NCI-H69 (cell line): ENCODE results near the gene FRMD4A.
A peak's percentile ranks its signal among the peaks of the same experiment; 100 is the strongest.

Experiments
- DNase-seq: peaks from one replicate; lab custom pipeline; 2025; lab: John Stamatoyannopoulos, UW

FRMD4A gene

DNA sequence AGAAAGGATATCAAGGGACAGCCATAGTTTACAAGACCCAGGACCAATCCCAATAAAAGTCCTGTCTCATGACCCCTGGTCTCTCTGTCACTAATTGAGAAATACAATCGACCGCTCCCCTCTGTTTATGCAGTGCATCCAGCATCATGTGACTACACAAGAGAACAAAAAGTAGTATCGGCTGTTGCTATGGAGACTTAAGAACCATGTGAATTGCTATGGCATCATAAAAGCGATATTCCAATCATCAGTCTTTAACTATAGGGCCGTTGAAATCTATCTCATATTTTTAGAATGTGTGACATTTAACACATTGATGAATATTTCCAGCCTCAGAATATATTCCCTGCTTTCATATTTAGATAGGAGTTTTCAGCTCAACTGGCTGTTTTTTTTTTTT, 139.3 kb downstream of the FRMD4A start:
- no peak for DNase-seq

DNA sequence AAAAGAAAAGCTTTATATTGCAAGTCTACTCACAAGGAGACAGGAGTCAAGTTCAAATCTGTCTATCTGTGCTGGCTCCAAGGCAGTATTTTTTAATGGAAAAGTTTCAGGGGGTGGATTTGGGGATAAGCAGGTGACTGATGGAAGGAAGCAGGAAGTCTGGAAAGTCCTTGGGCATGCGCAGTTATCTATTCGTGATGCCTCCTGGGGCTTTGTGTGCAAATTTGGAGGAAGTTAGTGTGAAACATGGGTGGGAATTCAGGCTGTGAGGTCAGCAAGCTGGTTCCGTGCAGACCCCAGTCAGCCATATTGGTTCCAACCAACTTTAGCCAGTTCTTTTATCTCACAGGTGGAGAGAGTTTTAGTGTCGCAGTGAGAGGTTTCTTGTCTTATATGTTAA, 140.0 kb downstream of the FRMD4A start:
- DNase-seq, result no peak

DNA sequence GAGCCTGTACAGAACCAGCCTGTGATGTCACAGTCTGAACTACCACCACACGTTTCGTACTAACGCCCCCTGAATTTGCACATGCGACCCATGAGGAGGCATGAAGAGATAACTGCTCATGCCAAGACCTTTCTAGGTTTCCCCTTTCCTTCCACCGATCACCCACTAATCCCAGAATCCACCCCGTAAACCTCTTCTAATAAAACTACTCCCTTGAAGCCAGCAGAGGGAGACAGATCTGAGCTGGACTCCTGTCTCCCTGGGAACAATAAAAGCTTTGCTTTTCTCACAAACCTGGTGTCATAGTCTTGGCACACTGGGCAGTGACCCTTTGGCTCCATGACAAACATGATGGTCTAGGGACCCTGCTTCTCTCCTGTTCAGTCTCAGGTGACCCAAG, 144.5 kb downstream of the FRMD4A start:
- DNase-seq, result peak; percentile 25

DNA sequence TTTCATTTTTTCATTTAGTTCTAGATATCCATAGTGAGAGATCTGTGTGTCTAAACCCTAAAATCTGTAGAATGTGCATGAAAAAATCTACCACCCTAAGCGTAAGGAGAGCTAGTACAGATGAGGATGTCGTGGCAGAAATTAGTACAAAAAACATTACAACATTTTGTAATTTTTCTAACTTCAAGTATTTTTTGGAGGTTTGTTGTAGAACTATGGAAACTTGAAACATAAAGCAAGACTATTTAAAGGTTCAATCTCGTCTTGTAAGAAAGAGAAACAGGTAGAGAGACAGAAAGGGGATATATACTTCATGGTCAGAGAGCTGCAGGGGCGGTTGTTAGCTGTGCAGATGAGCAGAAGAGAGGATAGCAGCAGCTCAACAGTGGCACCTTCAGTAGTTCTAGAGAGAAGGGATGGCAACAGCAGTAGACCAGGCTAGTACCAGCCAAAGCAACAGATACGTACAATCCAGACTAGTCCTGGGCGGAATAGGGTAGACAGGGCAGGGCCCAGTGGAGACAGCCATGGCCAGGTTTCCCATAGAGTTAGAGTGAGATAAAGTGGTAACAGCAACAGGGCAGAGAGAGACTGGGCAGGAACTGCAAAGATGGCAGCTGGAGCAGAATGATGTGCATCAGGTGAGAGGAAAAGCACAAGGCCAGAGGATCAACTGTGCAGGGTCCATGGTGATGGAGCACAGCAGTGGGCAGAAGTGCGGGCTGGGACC, 145.2 kb downstream of the FRMD4A start:
- peak; percentile 26 for DNase-seq

DNA sequence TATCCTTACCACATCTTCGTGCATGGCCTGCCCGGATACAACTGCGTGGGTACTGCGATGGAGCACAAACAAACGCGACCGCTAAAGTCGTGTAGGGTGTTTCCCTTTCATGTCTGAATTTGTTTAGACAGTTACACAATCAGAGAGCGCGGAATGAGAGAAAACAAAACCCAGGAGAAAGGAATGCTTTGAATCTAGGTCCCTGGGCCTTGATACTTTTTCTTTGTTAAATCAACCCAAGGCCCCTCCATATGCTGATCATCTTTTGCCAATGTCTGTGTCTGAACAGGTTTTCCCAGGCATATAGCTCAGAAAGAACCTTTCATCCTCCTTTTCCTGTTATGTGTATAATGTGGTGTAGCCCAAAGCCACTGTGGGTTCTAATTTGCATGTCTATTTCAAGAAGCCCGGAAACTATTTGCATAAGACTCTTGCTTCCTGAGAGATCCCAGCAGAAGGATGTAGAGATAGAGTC, 145.8 kb downstream of the FRMD4A start:
- peak; percentile 21 for DNase-seq

DNA sequence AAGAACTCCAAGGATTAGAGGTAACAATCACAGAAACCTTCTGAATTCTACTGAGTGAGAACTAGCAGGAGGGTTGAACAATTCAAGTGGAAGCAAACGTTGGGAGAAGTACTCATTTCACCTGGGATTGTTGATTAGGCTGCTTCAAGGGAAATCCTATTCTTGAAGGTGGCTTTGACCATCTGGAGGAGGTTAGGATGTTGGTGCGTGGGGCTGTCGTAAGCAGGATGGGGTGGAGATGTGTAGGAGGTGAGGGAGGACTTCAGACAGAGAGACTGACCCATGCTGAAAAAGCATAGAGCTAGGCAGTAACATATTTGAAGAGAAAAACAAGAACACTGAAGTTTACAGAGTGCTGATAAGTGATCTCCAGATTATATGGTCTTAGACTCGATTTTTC, 147.9 kb downstream of the FRMD4A start:
- no peak for DNase-seq

DNA sequence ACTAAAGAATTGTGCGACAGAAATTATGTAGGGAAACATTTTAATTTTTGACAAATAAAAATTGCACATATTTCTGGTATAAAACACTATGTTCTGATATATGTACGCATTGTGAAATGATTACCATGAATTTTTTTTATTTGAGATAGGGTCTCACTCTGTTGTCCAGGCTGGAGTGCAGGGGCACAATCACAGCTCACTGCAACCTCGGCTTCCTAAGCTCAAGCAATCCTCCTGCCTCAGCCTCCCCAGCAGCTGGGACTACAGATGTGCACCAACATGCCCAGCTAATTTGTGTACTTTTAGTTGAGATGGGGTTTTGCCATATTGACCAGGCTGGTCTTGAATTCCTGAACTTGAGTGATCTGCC, 149.2 kb downstream of the FRMD4A start:
- no peak for DNase-seq

DNA sequence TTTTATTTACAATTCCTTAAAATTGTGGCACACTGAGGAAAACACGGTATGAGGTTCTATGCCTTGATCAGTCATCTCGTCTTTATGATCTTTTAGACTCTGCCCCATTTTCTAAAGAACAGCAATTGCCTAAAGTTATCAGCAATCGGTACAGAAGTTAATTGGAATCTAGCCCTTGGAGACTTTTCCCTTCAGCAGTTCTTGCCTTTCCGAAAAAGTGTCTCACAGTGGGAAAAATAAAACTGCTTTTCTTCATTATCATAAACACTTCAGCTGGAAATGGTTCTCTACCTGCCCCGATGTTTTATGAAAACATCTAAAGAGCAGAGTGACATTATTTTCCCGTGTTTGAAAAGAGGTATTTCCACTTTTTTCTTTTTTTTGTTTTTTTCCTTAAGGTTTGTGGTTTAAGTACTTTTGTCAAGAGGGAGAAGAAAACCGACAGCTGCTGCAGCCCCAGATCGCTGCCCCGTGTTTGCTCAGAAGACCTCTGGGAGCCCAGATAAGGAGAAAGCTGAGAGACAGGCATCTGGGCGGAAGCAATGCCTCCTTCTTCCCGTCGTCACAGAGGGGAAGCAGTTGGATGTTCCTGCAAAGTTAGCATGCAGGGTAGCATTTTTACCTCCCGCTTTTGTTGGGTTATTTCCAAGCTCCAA, 149.7 kb downstream of the FRMD4A start:
- DNase-seq, result no peak

DNA sequence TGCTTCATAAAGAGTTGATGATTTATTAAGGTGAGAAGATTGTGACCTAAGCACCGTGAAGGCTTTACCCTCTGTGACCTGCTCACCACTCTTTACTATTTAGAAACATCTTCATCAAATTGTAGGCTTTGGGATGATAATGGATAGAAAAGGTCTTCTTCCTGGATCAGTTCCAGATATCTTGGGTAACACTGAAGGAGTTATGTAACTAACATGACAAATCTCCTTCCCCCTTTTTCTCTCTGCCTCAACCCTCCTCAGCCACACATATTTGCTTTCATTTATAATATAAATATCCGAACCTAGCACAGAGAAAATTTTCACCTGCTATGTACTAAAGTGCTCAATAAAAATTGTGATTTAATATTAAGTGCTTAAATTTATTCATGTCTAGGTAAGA, 151.5 kb downstream of the FRMD4A start:
- DNase-seq, result no peak

DNA sequence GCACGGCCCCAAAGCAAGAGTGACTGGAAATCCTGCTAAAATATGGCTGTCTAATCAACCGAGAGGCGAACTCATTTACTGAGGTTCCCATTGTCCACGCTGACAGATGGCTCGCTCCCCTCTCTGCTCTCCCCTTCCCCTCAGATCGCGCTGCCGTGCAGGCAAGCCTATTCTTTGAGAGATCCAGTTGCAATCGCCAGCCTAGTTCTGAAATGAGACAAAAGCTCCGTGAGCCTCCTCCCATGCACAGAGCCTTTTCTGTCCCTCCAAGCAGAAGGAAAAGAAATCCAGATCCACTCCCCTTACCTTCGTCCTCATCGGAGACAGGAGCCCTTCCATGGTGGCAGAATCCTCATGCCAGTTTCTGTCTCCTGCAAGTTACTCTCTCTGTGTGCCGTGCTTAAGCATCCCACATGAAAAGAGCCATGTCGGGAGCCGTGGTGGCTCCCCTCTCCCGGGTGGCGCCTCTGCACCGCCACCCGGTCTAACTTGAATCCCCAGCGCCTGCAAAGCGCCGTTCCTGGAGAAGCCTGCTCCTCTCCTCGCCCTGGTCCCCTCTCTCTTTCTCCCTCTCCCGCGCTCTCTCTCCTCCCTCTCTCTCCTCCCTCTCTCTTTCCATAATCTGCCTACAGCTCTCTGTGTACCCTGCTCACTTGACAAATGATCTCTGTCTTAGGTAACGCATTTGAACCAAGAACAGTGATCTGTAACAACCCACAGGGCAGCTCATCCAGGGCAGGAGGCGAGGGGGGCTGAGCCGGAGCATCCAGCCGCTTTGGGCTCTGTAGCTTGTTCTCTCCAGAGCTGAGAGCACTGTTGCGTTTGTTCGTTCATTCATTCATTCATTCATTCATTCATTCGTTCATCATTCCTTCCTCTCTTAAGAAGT, 156.8 kb downstream of the FRMD4A start:
- peak; percentile 82 for DNase-seq

DNA sequence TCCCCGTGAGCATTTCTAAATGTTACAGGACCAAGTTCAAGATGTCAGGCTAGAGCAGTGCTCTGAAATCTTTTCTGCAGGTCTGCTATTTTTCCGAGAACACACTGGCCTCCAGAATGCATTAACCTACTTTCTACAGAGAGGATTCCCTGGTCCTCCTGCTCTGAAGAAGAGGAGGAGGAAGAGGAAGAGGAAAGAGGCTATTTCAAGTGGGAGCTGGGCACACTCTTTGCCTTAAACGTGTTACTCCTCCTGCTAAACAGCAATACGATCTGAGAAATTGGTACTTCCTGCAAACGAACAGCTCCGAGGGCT, 157.4 kb downstream of the FRMD4A start:
- DNase-seq, result peak; percentile 62

DNA sequence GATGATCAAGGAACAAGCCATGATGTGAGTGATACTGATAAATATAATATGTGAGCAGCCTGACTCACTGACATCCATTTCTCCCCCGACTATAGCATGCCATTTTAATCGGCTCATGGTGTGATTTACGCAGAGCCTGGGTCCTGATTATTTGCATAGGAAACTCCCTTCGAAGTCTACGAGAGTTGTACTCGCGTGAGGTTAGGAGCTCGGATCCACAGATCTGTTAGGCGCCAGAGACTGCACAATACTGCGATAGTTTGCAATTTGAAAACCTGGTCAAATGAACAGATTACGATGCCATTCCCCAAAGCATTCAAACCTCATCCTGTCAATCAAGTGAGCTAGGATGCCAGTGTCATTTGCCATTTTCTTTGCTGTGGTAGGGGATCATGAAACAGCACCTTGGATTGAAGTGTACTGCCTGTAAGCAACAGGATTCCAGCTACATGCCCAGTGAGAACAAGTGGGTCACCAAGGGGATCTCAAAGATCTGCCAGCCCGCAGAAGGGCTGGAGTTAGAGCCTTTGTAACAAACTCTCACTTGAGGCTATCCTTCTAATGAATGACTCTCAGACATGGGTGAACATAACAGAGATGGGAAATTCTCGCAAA, 158.3 kb downstream of the FRMD4A start:
- peak; percentile 82 for DNase-seq

DNA sequence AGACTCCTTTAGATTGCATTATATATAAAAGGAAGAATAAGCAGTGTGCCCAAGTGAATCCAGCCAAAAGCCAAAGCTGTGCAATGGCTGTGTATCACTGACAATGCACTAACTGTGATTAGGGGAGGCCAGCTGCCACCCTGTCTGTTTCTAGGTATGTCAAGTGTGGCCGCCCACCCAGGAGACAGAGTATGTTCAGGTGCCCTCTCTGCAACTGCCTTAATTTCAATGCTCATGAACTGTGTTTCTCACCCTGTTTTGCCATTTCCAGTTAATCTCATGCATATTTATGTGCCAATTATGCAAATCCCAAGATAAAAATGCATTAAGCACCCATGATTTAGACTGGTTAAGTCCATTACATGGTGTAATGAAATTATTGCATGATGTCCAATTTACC, 159.4 kb downstream of the FRMD4A start:
- DNase-seq, result peak; percentile 75

DNA sequence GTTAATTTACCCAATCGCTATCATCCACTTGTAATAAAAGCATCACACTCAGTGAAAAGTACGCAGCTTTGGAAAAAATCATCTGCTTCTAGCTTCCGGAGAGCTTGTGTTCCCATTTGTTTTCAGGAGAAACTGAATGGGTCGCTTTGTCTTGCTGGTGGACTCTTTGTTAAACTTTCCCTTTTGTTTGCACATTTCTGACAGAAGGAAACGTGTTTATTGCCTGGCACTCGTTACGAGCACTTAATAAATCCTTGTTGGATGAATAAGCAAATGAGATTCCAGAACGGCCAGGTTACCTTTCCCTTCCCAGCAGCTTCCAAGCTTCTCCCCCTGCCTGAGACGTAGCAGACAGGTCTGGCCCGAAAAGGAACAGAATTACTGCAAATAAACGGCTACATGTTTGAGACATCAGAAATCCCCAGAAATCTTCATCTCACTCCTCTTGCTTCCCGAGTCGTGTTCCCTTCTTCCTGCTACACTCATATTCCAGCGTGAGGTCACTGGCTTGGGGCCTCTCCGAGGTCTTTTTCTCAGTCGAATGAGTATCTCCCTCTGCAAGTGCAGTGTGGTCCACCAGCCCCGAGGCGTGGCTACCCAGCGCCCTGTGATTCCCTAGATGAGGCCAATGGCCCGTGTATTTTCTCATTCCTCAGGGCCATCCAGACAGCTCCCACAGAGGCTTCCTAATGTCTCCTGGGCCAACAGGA, 167.2 kb downstream of the FRMD4A start:
- DNase-seq, result peak; percentile 64

DNA sequence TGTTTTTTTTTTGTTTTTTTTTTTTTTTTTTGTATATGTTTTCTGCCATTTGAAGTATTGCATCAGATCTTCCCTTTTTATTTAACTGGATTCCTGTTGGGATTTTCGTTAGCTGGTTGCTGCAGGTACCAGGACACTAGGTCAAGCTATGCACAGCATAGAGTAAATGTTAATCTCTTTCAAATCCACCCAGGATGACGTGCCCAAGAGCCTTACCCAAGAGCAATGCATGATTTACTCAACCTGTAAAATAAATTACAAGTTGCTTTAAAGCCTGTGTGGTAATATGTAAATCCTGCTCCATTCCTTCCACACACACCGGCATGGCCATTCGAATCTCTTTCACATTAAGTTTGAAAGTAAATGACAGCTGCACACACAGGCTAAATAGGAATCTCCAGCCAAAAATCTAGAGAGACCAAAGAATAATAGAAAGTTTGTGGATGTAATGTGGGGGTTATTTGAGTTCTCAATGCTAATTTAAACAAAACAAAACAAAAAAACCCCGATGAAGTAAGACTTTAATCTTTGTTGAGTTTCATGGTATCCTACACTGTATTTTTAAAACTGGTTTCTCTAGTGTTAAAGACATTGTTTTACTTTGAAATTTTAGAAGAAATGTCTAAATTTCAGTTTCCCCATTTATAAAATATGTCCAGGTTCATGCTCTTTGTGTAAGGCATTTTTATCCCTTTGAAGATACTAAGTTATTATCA, 167.9 kb downstream of the FRMD4A start:
- no peak for DNase-seq

DNA sequence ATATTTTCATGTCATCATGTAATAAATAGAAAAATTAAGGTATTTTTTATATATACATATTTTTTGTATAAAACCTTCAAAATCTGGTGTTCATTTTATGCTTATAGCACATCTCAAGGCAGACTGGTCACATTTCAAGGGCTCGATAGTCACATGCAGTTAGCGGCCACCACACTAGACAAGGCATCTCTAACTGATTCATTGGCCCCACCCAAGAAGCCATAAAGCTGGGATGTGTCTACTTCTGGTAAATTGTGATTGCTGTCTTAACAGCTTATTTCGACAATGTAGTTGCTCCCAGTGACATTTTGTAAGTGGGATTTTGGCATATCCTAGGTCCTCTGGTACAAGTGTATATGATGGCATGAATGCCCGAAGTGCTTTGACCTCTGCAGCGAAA, 168.7 kb downstream of the FRMD4A start:
- no peak for DNase-seq

DNA sequence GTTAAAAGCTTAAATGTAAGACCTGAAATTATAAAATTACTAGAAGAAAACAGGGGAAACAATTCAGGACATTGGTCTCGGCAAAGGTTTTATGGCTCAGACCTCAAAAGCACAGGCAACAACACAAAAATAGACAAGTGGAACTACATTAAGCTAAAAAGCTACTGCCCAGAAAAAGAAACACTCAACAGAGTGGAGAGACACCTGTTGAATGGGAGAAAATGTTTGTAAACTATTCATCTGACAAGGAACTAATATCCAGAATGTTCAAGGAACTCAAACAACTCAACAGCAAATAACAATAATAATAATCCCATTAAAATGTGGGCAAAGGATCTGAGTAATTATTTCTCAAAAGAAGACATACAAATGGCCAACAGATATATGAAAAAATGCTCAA, 170.4 kb downstream of the FRMD4A start:
- no peak for DNase-seq

DNA sequence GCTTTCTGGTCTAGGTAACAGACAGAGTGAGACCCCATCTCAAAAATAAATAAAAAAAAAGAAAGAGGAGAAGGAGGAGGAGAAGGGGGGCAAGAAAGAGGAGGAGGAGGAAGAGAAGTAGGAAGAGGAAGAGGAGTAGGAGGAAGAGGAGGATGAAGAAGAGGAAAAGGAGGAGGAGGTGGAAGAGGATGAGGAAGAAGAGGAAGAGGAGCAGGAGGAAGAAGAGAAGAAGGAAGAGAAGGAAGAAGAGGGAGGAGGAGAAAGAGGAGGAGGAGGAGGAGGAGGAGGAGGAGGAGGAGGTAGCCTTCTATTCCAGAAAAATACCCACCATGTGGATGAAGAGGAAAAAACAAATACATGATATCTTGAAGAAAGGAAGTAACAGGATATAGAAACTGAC, 172.1 kb downstream of the FRMD4A start:
- DNase-seq, result no peak

DNA sequence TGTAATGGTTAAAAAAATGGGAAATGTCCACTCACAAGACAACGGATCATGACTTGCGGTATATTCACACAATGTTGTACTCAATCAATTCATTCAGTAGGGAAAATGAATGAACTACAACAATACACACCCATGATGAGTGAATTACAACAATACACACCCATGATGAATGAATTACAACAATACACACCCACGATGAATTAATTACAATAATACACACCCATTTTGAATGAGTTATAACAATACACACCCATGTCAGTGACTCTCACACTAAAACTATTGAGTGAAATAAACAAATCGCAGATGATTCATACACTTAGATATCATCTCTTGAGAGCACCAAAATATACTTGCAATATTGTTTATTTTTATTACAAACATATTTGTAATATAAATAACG, 174.6 kb downstream of the FRMD4A start:
- no peak for DNase-seq

DNA sequence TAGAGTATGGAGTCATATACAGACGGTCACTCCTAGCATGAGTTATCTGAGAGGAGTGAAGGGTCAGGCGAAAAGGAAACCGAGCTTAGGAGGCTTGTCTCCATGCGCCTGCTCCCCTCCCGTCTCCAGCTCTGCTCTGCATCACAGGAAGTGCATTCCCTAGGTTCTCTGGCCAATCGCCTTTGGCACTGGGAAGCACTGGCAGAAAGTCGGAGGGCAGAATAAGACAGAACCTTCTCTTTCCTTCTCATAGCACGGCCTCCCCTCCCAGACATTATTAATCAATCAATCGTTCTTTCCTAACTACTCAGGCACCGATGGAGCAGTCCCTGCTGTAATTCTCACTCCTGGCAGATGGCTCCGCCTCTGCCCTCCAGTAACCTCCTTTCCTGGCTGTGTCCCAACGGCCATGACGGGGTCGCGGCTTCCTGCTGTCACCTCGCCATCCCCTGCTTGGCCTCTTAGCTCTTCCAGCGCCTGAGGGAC, 177.1 kb downstream of the FRMD4A start:
- peak; percentile 74 for DNase-seq

DNA sequence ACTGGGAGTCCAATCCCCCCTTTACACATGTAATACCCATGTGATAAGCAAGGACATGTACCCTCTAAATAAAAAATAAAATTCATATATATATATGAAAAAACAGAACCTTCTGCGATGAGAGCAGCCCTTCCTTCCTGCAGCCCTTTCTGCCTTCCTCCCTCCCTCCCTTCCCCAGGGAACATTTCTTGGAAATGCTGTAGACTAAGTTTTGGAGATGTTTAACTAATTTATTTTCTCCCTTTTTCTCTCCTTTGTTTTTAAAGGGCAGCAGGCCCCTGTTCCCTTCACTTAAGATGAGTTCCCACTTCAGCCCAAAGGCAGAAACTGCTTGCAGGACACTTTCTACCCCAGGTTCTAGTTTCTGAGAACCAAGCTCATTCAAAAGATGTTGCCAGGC, 179.2 kb downstream of the FRMD4A start:
- DNase-seq, result no peak
